ENCODE results near the gene NDUFA13.
A peak's percentile ranks its signal among the peaks of the same experiment; 100 is the strongest.

NDUFA13 gene

GRCh38 chr19:19489804-19490204 lies 26.2 kb upstream of the NDUFA13 start:
- DNase-seq, result no peak

- peak; percentile 63 to 75 for DNase-seq
Observed at GRCh38 chr19:19490214-19490968, 25.6 kb upstream of the NDUFA13 start.

GRCh38 chr19:19491321-19492025 lies 24.6 kb upstream of the NDUFA13 start:
- no peak for DNase-seq

GRCh38 chr19:19492026-19492610 lies 23.9 kb upstream of the NDUFA13 start:
- no peak for DNase-seq

GRCh38 chr19:19493841-19494546 lies 22.0 kb upstream of the NDUFA13 start:
- no peak for DNase-seq

- DNase-seq, result no peak
Observed at GRCh38 chr19:19495614-19496603, 20.1 kb upstream of the NDUFA13 start.

GRCh38 chr19:19498255-19498991 lies 17.6 kb upstream of the NDUFA13 start:
- DNase-seq, result no peak

GRCh38 chr19:19499272-19499995 lies 16.6 kb upstream of the NDUFA13 start:
- DNase-seq, result no peak

- no peak for DNase-seq
Observed at GRCh38 chr19:19500975-19501644, 14.9 kb upstream of the NDUFA13 start.

GRCh38 chr19:19501798-19502197 lies 14.2 kb upstream of the NDUFA13 start:
- DNase-seq, result no peak

- DNase-seq, result no peak
Observed at GRCh38 chr19:19502281-19502680, 13.7 kb upstream of the NDUFA13 start.

- DNase-seq, result no peak
Observed at GRCh38 chr19:19502808-19503602, 13.0 kb upstream of the NDUFA13 start.

GRCh38 chr19:19504754-19505668 lies 11.0 kb upstream of the NDUFA13 start:
- DNase-seq, result no peak

GRCh38 chr19:19505669-19506326 lies 10.2 kb upstream of the NDUFA13 start:
- DNase-seq, result no peak

- DNase-seq, result no peak
Observed at GRCh38 chr19:19506592-19506991, 9.4 kb upstream of the NDUFA13 start.

GRCh38 chr19:19507354-19507753 lies 8.7 kb upstream of the NDUFA13 start:
- DNase-seq, result no peak

GRCh38 chr19:19508217-19508616 lies 7.8 kb upstream of the NDUFA13 start:
- DNase-seq, result no peak

- no peak for DNase-seq
Observed at GRCh38 chr19:19510432-19510831, 5.6 kb upstream of the NDUFA13 start.

Data from SHP77 (cell line).